ENCODE results near the gene TM4SF5.

TM4SF5 gene

GRCh38 chr17:4738136-4739121 lies 33.3 kb upstream of the TM4SF5 start:
- peak overlapping the region; percentile 85 to 91 for H3K4me3 ChIP-seq (ENCODE audit: low read depth in 1 of 2, low read length in 2 of 2)
- peaks cover 0 to 13% of the 10 kb centered on the region in 2 donors for H3K36me3 ChIP-seq (ENCODE audit: control insufficient read depth in 1 of 2, insufficient read depth in 2 of 2, low read length in 2 of 2)
- H3K4me1 ChIP-seq (ENCODE audit: control insufficient read depth in 1 of 2, insufficient read depth in 2 of 2, low read length in 2 of 2): peaks cover 0 to 18% of the 10 kb centered on the region in 2 donors
- no peaks in the 10 kb centered on the region for H3K27me3 ChIP-seq (ENCODE audit: control insufficient read depth in 1 of 2, insufficient read depth in 2 of 2, low read length in 2 of 2)
- peak overlapping the region; percentile 87 to 91 for H3K9ac ChIP-seq (ENCODE audit: low read depth in 1 of 2, low read length in 2 of 2)
- H3K27ac ChIP-seq (ENCODE audit: low read depth, low read length): peak overlapping the region; percentile 86
- H3K9me3 ChIP-seq (ENCODE audit: control insufficient read depth in 1 of 2, low read length in 2 of 2): no peaks in the 10 kb centered on the region

GRCh38 chr17:4739122-4740024 lies 32.3 kb upstream of the TM4SF5 start, which contains the start of the genes CXCL16 and ZMYND15:
TSS of gene CXCL16 (minus strand) at chr17:4739928. CDS start at chr17:4739339, 589 bp downstream.
TSS of gene ZMYND15 (plus strand) at chr17:4739833. CDS start at chr17:4740549, 716 bp downstream.
- H3K36me3 ChIP-seq (ENCODE audit: control insufficient read depth in 1 of 2, insufficient read depth in 2 of 2, low read length in 2 of 2): peaks cover 0 to 13% of the 10 kb centered on the region in 2 donors
- peak within 1 kb of the TSS; percentile 86 for H3K27ac ChIP-seq (ENCODE audit: low read depth, low read length)
- H3K9ac ChIP-seq (ENCODE audit: low read depth in 1 of 2, low read length in 2 of 2): peak within 1 kb of the TSS; percentile 87 to 91

GRCh38 chr17:4740025-4740351 lies 31.7 kb upstream of the TM4SF5 start:
- Histone ChIP-seq H3K9me3 (ENCODE audit: control insufficient read depth in 1 of 2, low read length in 2 of 2) (no peaks in the 10 kb centered on the region), H3K9ac (ENCODE audit: low read depth in 1 of 2, low read length in 2 of 2) (peak overlapping the region; percentile 37 to 91), H3K27ac (ENCODE audit: low read depth, low read length) (no peak overlapping the region), H3K36me3 (ENCODE audit: control insufficient read depth in 1 of 2, insufficient read depth in 2 of 2, low read length in 2 of 2) (peaks cover 0 to 7% of the 10 kb centered on the region in 2 donors), H3K4me3 (ENCODE audit: low read depth in 1 of 2, low read length in 2 of 2) (peak overlapping the region; percentile 85 to 91), H3K27me3 (ENCODE audit: control insufficient read depth in 1 of 2, insufficient read depth in 2 of 2, low read length in 2 of 2) (peaks cover 0 to under 1% of the 10 kb centered on the region in 2 donors), H3K4me1 (ENCODE audit: control insufficient read depth in 1 of 2, insufficient read depth in 2 of 2, low read length in 2 of 2) (peaks cover 0 to 18% of the 10 kb centered on the region in 2 donors)

More at GRCh38 chr17:4739122-4740024, 32.3 kb upstream of the TM4SF5 start, which contains the start of the genes CXCL16 and ZMYND15:
- Histone ChIP-seq H3K27me3 (ENCODE audit: control insufficient read depth in 1 of 2, insufficient read depth in 2 of 2, low read length in 2 of 2) (no peaks in the 10 kb centered on the region), H3K9me3 (ENCODE audit: control insufficient read depth in 1 of 2, low read length in 2 of 2) (no peaks in the 10 kb centered on the region), H3K4me1 (ENCODE audit: control insufficient read depth in 1 of 2, insufficient read depth in 2 of 2, low read length in 2 of 2) (peaks cover 0 to 18% of the 10 kb centered on the region in 2 donors), H3K4me3 (ENCODE audit: low read depth in 1 of 2, low read length in 2 of 2) (peak within 1 kb of the TSS; percentile 85 to 91)

- Histone ChIP-seq H3K4me3 (ENCODE audit: low read depth in 1 of 2, low read length in 2 of 2) (peak overlapping the region in 1 of 2 donors; percentile 91), H3K36me3 (ENCODE audit: control insufficient read depth in 1 of 2, insufficient read depth in 2 of 2, low read length in 2 of 2) (peaks cover 0 to 4% of the 10 kb centered on the region in 2 donors), H3K27ac (ENCODE audit: low read depth, low read length) (no peak overlapping the region), H3K27me3 (ENCODE audit: control insufficient read depth in 1 of 2, insufficient read depth in 2 of 2, low read length in 2 of 2) (peaks cover 0 to 4% of the 10 kb centered on the region in 2 donors), H3K9ac (ENCODE audit: low read depth in 1 of 2, low read length in 2 of 2) (peak overlapping the region in 1 of 2 donors; percentile 37), H3K9me3 (ENCODE audit: control insufficient read depth in 1 of 2, low read length in 2 of 2) (no peaks in the 10 kb centered on the region), H3K4me1 (ENCODE audit: control insufficient read depth in 1 of 2, insufficient read depth in 2 of 2, low read length in 2 of 2) (peaks cover 0 to 18% of the 10 kb centered on the region in 2 donors)
These were observed 31.1 kb upstream of the TM4SF5 start for GRCh38 chr17:4740584-4740983.

GRCh38 chr17:4741544-4741943 lies 30.1 kb upstream of the TM4SF5 start:
- H3K27ac ChIP-seq (ENCODE audit: low read depth, low read length): no peak overlapping the region
- H3K4me3 ChIP-seq (ENCODE audit: low read depth in 1 of 2, low read length in 2 of 2): no peak overlapping the region
- H3K27me3 ChIP-seq (ENCODE audit: control insufficient read depth in 1 of 2, insufficient read depth in 2 of 2, low read length in 2 of 2): peaks cover 0 to 4% of the 10 kb centered on the region in 2 donors
- no peaks in the 10 kb centered on the region for H3K9me3 ChIP-seq (ENCODE audit: control insufficient read depth in 1 of 2, low read length in 2 of 2)
- H3K4me1 ChIP-seq (ENCODE audit: control insufficient read depth in 1 of 2, insufficient read depth in 2 of 2, low read length in 2 of 2): peaks cover 0 to 18% of the 10 kb centered on the region in 2 donors
- H3K36me3 ChIP-seq (ENCODE audit: control insufficient read depth in 1 of 2, insufficient read depth in 2 of 2, low read length in 2 of 2): no peaks in the 10 kb centered on the region
- H3K9ac ChIP-seq (ENCODE audit: low read depth in 1 of 2, low read length in 2 of 2): no peak overlapping the region

GRCh38 chr17:4742133-4742532 lies 29.6 kb upstream of the TM4SF5 start:
- H3K27me3 ChIP-seq (ENCODE audit: control insufficient read depth in 1 of 2, insufficient read depth in 2 of 2, low read length in 2 of 2): peaks cover 0 to 4% of the 10 kb centered on the region in 2 donors
- H3K27ac ChIP-seq (ENCODE audit: low read depth, low read length): no peak overlapping the region
- no peaks in the 10 kb centered on the region for H3K36me3 ChIP-seq (ENCODE audit: control insufficient read depth in 1 of 2, insufficient read depth in 2 of 2, low read length in 2 of 2)
- H3K9me3 ChIP-seq (ENCODE audit: control insufficient read depth in 1 of 2, low read length in 2 of 2): no peaks in the 10 kb centered on the region
- no peak overlapping the region for H3K9ac ChIP-seq (ENCODE audit: low read depth in 1 of 2, low read length in 2 of 2)
- no peak overlapping the region for H3K4me3 ChIP-seq (ENCODE audit: low read depth in 1 of 2, low read length in 2 of 2)
- peaks cover 0 to 18% of the 10 kb centered on the region in 2 donors for H3K4me1 ChIP-seq (ENCODE audit: control insufficient read depth in 1 of 2, insufficient read depth in 2 of 2, low read length in 2 of 2)

GRCh38 chr17:4742629-4743028 lies 29.1 kb upstream of the TM4SF5 start:
- Histone ChIP-seq H3K9ac (ENCODE audit: low read depth in 1 of 2, low read length in 2 of 2) (no peak overlapping the region), H3K4me3 (ENCODE audit: low read depth in 1 of 2, low read length in 2 of 2) (no peak overlapping the region), H3K9me3 (ENCODE audit: control insufficient read depth in 1 of 2, low read length in 2 of 2) (no peaks in the 10 kb centered on the region), H3K4me1 (ENCODE audit: control insufficient read depth in 1 of 2, insufficient read depth in 2 of 2, low read length in 2 of 2) (peaks cover 0 to 18% of the 10 kb centered on the region in 2 donors), H3K27me3 (ENCODE audit: control insufficient read depth in 1 of 2, insufficient read depth in 2 of 2, low read length in 2 of 2) (peaks cover 0 to 4% of the 10 kb centered on the region in 2 donors), H3K27ac (ENCODE audit: low read depth, low read length) (no peak overlapping the region), H3K36me3 (ENCODE audit: control insufficient read depth in 1 of 2, insufficient read depth in 2 of 2, low read length in 2 of 2) (no peaks in the 10 kb centered on the region)

GRCh38 chr17:4743216-4743615 lies 28.5 kb upstream of the TM4SF5 start:
- Histone ChIP-seq H3K9me3 (ENCODE audit: control insufficient read depth in 1 of 2, low read length in 2 of 2) (no peaks in the 10 kb centered on the region), H3K4me1 (ENCODE audit: control insufficient read depth in 1 of 2, insufficient read depth in 2 of 2, low read length in 2 of 2) (peaks cover 0 to 15% of the 10 kb centered on the region in 2 donors), H3K36me3 (ENCODE audit: control insufficient read depth in 1 of 2, insufficient read depth in 2 of 2, low read length in 2 of 2) (no peaks in the 10 kb centered on the region), H3K4me3 (ENCODE audit: low read depth in 1 of 2, low read length in 2 of 2) (no peak overlapping the region), H3K27me3 (ENCODE audit: control insufficient read depth in 1 of 2, insufficient read depth in 2 of 2, low read length in 2 of 2) (peaks cover 0 to 4% of the 10 kb centered on the region in 2 donors), H3K27ac (ENCODE audit: low read depth, low read length) (no peak overlapping the region), H3K9ac (ENCODE audit: low read depth in 1 of 2, low read length in 2 of 2) (no peak overlapping the region)

GRCh38 chr17:4743898-4744297 lies 27.8 kb upstream of the TM4SF5 start:
- Histone ChIP-seq H3K9ac (ENCODE audit: low read depth in 1 of 2, low read length in 2 of 2) (no peak overlapping the region), H3K36me3 (ENCODE audit: control insufficient read depth in 1 of 2, insufficient read depth in 2 of 2, low read length in 2 of 2) (no peaks in the 10 kb centered on the region), H3K4me1 (ENCODE audit: control insufficient read depth in 1 of 2, insufficient read depth in 2 of 2, low read length in 2 of 2) (peaks cover 0 to 8% of the 10 kb centered on the region in 2 donors), H3K4me3 (ENCODE audit: low read depth in 1 of 2, low read length in 2 of 2) (no peak overlapping the region), H3K27me3 (ENCODE audit: control insufficient read depth in 1 of 2, insufficient read depth in 2 of 2, low read length in 2 of 2) (peaks cover 3 to 4% of the 10 kb centered on the region in 2 donors), H3K9me3 (ENCODE audit: control insufficient read depth in 1 of 2, low read length in 2 of 2) (no peaks in the 10 kb centered on the region), H3K27ac (ENCODE audit: low read depth, low read length) (no peak overlapping the region)
